ENCODE data around the gene RASGRP1. TPM values are rescaled to one million over a fixed set of nuclear protein-coding genes. Genes with fewer than 3 reads are reported as not detected.

Gene RASGRP1
- total RNA-seq, 1 donor from 2014 or later: not detected

DNA sequence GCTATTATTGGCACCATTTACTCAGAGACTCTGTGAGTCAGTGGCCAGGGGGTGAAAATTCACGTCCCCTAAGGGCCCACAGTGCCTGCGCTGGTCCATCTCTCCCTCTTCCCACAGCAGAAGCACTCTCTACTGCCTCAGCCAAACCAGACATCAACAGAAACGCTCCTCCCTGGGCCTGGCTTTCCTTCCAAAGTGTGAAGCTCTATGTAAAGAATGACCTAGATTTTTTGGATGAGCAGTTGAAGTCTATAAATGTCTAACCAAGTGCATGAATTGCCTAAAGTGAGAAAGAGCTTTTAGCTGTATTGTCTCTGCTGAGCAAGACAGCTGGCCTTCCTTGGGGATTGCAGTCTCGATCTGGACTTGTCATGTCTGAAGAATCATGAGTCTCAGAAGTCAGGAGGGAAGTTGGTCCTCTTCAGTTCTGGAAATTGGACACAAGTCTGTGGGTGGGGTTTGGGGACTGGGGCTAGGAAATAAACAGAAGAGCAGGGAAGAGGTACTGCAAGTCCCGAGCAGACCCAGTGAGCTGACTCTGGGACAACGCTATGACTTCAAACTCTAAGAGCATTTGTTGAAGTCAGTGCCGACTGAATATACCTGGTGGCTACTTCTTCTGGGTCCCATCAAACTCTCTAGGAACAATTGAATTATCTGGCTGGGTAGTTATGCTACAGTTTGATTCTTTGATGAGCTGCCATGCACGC lies 29.0 kb downstream of the RASGRP1 start:
- Histone ChIP-seq H3K36me3 (no peaks in the 10 kb centered on the region), H3K4me1 (no peaks in the 10 kb centered on the region), H3K4me3 (no peak overlapping the region), H3K27me3 (no peaks in the 10 kb centered on the region), H3K27ac (no peak overlapping the region), H3K9me3 (no peaks in the 10 kb centered on the region)
- TF ChIP-seq CTCF (IDR thresholded peaks at IDR 0.05): no peak
- DNase-seq (ENCODE audit: low spot score in 2 of 2): no peak
- intact Hi-C loops (cut with DNase I): no loop called here

DNA sequence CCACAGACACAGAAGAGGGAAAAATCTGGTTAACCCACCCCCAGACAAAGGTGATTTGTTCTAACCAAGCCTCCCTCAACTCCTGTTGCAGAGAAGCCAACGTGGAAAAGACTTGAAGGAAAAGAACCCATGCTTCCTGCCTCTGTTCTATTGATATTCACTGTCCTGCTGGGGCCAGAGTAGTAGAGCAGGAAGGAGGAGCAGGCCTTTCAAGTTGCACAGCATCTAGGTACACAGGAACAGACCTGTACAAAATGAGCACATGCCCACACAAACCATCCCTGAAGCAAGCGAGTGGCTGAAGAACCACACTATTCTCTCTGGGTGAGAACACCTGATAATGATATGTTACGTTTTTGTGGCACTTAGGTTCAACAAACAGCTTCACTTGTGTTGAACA lies 29.9 kb downstream of the RASGRP1 start:
- H3K4me1 ChIP-seq: no peaks in the 10 kb centered on the region
- no peak for DNase-seq (ENCODE audit: low spot score in 2 of 2)
- no peaks in the 10 kb centered on the region for H3K36me3 ChIP-seq
- H3K27me3 ChIP-seq: no peaks in the 10 kb centered on the region
- no peak overlapping the region for H3K27ac ChIP-seq
- intact Hi-C loops (cut with DNase I): no loop called here
- no peak for TF ChIP-seq CTCF (IDR thresholded peaks at IDR 0.05)
- H3K4me3 ChIP-seq: no peak overlapping the region
- no peaks in the 10 kb centered on the region for H3K9me3 ChIP-seq

GRCh38 chr15:38533926-38534325 lies 30.7 kb downstream of the RASGRP1 start:
- Histone ChIP-seq H3K27ac (no peak overlapping the region), H3K4me1 (no peaks in the 10 kb centered on the region), H3K36me3 (no peaks in the 10 kb centered on the region), H3K27me3 (no peaks in the 10 kb centered on the region), H3K9me3 (no peaks in the 10 kb centered on the region), H3K4me3 (no peak overlapping the region)
- DNase-seq (ENCODE audit: low spot score in 2 of 2): no peak
- no peak for TF ChIP-seq CTCF (IDR thresholded peaks at IDR 0.05)
- intact Hi-C loops (cut with DNase I): no loop called here

DNA sequence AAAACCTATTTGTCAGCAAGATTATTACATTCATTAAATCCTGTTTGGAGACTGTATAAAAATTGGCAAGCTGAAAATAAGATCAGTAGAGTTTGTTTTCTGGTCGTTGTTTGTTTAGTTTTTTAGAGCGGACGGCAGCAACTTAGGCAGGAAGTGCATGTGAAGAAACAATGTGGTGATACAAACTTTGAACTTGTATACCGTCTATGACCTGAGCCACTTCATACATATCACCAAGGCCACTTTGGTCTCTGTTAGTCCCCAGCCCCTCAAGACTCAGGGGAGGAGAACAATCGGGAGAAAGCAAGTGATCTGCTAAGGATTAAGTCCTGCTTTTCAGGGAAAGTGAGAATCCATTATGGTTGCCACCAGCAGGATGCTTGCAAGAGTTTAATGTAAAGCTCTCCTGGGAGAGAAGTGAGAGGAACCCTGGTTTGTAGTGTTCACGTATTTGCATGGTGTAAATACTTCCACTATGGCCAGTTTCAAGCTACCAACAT lies 31.1 kb downstream of the RASGRP1 start:
- Histone ChIP-seq H3K27me3 (no peaks in the 10 kb centered on the region), H3K27ac (no peak overlapping the region), H3K4me3 (no peak overlapping the region), H3K9me3 (no peaks in the 10 kb centered on the region), H3K4me1 (no peaks in the 10 kb centered on the region), H3K36me3 (no peaks in the 10 kb centered on the region)
- TF ChIP-seq CTCF (IDR thresholded peaks at IDR 0.05): no peak
- intact Hi-C loops (cut with DNase I): no loop called here
- DNase-seq (ENCODE audit: low spot score in 2 of 2): no peak

DNA sequence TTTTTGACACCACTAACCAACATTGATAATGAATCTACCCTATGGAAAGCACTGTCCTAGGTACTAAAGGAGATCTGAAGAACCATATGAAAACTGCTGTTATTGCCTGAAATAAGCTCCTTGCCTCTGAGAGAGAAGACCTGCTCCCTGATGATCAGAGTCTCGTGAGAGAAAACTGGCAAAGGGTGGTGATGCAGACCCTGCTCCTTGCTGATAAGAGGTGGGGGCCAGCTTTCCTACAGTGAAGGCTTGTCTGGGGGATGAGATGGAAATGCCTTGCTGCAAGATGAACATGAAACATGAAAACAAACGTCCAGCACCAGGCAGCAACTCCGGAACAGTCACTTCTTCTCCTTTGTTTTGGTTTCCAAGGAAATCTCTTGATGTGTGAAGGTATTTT lies 31.9 kb downstream of the RASGRP1 start:
- H3K36me3 ChIP-seq: no peaks in the 10 kb centered on the region
- no peak for TF ChIP-seq CTCF (IDR thresholded peaks at IDR 0.05)
- H3K27me3 ChIP-seq: no peaks in the 10 kb centered on the region
- H3K4me3 ChIP-seq: no peak overlapping the region
- H3K27ac ChIP-seq: no peak overlapping the region
- H3K9me3 ChIP-seq: no peaks in the 10 kb centered on the region
- no peak for DNase-seq (ENCODE audit: low spot score in 2 of 2)
- no peaks in the 10 kb centered on the region for H3K4me1 ChIP-seq
- intact Hi-C loops (cut with DNase I): no loop called here

Data from ascending aorta (tissue), 2 donors.